HepG2 (cell line): ENCODE results near the gene IGF2.

Experiments used
- EP300 ChIP-seq, 3 experiments: sonication (generic) in 1 of 3; formaldehyde crosslinking in 1 of 3; IDR thresholded peaks; 2 replicates each; pipeline versions ENCODE4 v1.5.1 to v1.6.1; 2011 to 2020; ENCODE audit warnings: low read depth in 2 of 3, low read length in 2 of 3, borderline replicate concordance in 1 of 3, improper control_type of control experiment in 1 of 3, mild to moderate bottlenecking in 1 of 3, missing genetic modification reagents in 1 of 3, moderate library complexity in 1 of 3
- MAZ ChIP-seq, 2 experiments: sonication (generic) in 1 of 2; formaldehyde crosslinking in 1 of 2; IDR thresholded peaks; 2 replicates each; pipeline versions ENCODE4 v1.5.0 to v1.6.1; 2012 to 2020; ENCODE audit warnings: low read depth in 2 of 2, mild to moderate bottlenecking in 2 of 2, borderline replicate concordance in 1 of 2, improper control_type of control experiment in 1 of 2, low read length in 1 of 2, missing genetic modification reagents in 1 of 2, moderate library complexity in 1 of 2
- RARA ChIP-seq: IDR thresholded peaks from 2 replicates; pipeline ENCODE4 v1.6.1; 2016; ENCODE audit warnings: missing genetic modification reagents, missing compliant biosample characterization
- SETDB1 ChIP-seq: sonication (generic); formaldehyde crosslinking; IDR thresholded peaks from 2 replicates; pipeline ENCODE4 v1.5.1; 2020; ENCODE audit warnings: missing genetic modification reagents, mild to moderate bottlenecking, borderline replicate concordance
- TF ChIP-seq, protein P1 (sequence below): sonication (generic); formaldehyde crosslinking; IDR thresholded peaks from 2 replicates; pipeline ENCODE4 v1.5.0; 2020; ENCODE audit warnings: mild to moderate bottlenecking, missing genetic modification reagents, moderate library complexity
- TF ChIP-seq, protein P2 (sequence below): sonication (generic); formaldehyde crosslinking; IDR thresholded peaks from 2 replicates; pipeline ENCODE4 v1.5.1; 2020; ENCODE audit warnings: mild to moderate bottlenecking, missing genetic modification reagents

DNA sequence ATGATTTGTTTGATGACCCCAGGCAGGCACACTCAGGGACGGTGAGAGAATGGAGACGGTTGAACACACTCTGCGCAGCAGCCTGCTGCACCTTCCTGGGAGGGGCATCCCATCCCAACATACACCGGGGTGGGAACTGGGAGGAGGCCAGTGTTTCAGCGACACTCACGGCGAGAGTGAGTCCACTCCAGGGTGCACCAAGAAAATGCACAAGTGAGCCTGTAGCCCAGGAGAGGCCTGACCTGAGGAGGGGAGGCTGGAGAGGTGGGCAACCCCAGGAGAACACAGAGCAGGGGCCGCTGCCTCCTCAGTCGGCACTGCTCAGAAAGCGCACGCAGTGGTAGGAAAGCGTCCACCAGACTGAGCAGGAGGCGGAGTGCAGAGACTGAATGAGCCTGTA, 54.5 kb downstream of the IGF2 start:
- TF ChIP-seq MAZ (IDR thresholded peaks at IDR 0.05; ENCODE audit: borderline replicate concordance, low read depth, low read length): no peak
- TF ChIP-seq MAZ (CRISPR knock-in tag; IDR thresholded peaks at IDR 0.05; ENCODE audit: low read depth): no peak
- TF ChIP-seq, protein P1, sequence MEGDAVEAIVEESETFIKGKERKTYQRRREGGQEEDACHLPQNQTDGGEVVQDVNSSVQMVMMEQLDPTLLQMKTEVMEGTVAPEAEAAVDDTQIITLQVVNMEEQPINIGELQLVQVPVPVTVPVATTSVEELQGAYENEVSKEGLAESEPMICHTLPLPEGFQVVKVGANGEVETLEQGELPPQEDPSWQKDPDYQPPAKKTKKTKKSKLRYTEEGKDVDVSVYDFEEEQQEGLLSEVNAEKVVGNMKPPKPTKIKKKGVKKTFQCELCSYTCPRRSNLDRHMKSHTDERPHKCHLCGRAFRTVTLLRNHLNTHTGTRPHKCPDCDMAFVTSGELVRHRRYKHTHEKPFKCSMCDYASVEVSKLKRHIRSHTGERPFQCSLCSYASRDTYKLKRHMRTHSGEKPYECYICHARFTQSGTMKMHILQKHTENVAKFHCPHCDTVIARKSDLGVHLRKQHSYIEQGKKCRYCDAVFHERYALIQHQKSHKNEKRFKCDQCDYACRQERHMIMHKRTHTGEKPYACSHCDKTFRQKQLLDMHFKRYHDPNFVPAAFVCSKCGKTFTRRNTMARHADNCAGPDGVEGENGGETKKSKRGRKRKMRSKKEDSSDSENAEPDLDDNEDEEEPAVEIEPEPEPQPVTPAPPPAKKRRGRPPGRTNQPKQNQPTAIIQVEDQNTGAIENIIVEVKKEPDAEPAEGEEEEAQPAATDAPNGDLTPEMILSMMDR (CRISPR knock-in tag): no peak
- no peak for TF ChIP-seq EP300 (IDR thresholded peaks at IDR 0.05; ENCODE audit: low read depth in 2 of 2, low read length in 2 of 2)
- no peak for TF ChIP-seq EP300 (CRISPR knock-in tag; IDR thresholded peaks at IDR 0.05; ENCODE audit: borderline replicate concordance)
- TF ChIP-seq RARA (CRISPR knock-in tag): no peak
- no peak for TF ChIP-seq SETDB1 (CRISPR knock-in tag)
- TF ChIP-seq, protein P2, sequence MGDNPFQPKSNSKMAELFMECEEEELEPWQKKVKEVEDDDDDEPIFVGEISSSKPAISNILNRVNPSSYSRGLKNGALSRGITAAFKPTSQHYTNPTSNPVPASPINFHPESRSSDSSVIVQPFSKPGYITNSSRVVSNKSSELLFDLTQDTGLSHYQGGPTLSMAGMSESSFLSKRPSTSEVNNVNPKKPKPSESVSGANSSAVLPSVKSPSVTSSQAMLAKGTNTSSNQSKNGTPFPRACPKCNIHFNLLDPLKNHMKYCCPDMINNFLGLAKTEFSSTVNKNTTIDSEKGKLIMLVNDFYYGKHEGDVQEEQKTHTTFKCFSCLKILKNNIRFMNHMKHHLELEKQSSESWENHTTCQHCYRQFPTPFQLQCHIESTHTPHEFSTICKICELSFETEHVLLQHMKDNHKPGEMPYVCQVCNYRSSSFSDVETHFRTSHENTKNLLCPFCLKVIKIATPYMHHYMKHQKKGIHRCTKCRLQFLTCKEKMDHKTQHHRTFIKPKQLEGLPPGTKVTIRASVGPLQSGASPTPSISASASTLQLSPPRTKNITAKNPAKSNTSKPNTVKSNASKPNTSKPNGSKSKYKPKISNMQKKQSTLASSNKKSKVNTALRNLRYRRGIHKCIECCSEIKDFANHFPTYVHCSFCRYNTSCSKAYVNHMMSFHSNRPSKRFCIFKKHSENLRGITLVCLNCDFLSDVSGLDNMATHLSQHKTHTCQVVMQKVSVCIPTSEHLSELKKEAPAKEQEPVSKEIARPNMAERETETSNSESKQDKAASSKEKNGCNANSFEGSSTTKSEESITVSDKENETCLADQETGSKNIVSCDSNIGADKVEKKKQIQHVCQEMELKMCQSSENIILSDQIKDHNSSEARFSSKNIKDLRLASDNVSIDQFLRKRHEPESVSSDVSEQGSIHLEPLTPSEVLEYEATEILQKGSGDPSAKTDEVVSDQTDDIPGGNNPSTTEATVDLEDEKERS (CRISPR knock-in tag): no peak
